Measurements from ENCODE around the gene POU2F1. TPM values are rescaled to one million over a fixed set of nuclear protein-coding genes. Genes with fewer than 3 reads are reported as not detected.

POU2F1 gene
- total and polyA plus RNA-seq, 2 donors (not counting 1 experiment from before 2014, with no cell fraction given), result 5.2 to 48.8 TPM

- H3K27ac ChIP-seq (ENCODE audit: low read length in 2 of 2), result no peak overlapping the region
- H3K36me3 ChIP-seq (replicated peaks in 1 of 2; ENCODE audit: control extremely low read depth in 1 of 2, control insufficient read depth in 1 of 2, extremely low read depth in 1 of 2, insufficient read depth in 2 of 2, low read length in 1 of 2), result no peaks in the 10 kb centered on the region
- H3K9ac ChIP-seq (ENCODE audit: low read length), result no peak overlapping the region
- H4K20me1 ChIP-seq (ENCODE audit: control insufficient read depth, insufficient read depth, low read length, poor library complexity, severe bottlenecking), result peaks cover 72% of the 10 kb centered on the region
- H3K4me1 ChIP-seq (ENCODE audit: control insufficient read depth in 2 of 2, insufficient read depth in 2 of 2, low read length in 2 of 2), result peaks cover 0 to 4% of the 10 kb centered on the region in 2 donors
- H3K27me3 ChIP-seq (replicated peaks in 1 of 4; ENCODE audit: control extremely low read depth in 1 of 4, control insufficient read depth in 3 of 4, insufficient read depth in 4 of 4, low read length in 3 of 4), result no peaks in the 10 kb centered on the region
- peaks cover 96% of the 10 kb centered on the region for H3K79me2 ChIP-seq (ENCODE audit: control insufficient read depth, insufficient read depth, low read length)
- TF ChIP-seq EZH2 (IDR thresholded peaks at IDR 0.05; ENCODE audit: borderline replicate concordance, insufficient read depth, low read depth, low read length, poor library complexity, severe bottlenecking) (no peak), CTCF (IDR thresholded peaks at IDR 0.05) (no peak)
- CTCF ChIA-PET, result no interaction called here
- Mint-ChIP-seq H3K4me3 (no peak overlapping the region), H3K27me3 (no peaks in the 10 kb centered on the region), H3K27ac (no peak overlapping the region), H3K9me3 (ENCODE audit: insufficient read depth) (peaks cover 3% of the 10 kb centered on the region), H3K4me1 (peaks cover 41% of the 10 kb centered on the region)
- H2AFZ ChIP-seq (ENCODE audit: insufficient read depth, low read depth, low read length, poor library complexity, severe bottlenecking), result no peak overlapping the region
- no peak overlapping the region for H3K4me2 ChIP-seq (replicated peaks; ENCODE audit: low read depth, low read length, poor library complexity, severe bottlenecking)
- 100% methylated on average over 1 of the region's 5 CpGs for WGBS (ENCODE audit: insufficient coverage)
- POLR2A ChIA-PET, result no interaction called here
- DNase-seq (no peak), ATAC-seq (ENCODE audit: low read depth) (no peak)
- no peak overlapping the region for H3K4me3 ChIP-seq (ENCODE audit: control extremely low read depth in 1 of 5, extremely low read depth in 1 of 5, insufficient read depth in 1 of 5, low read depth in 2 of 5, low read length in 4 of 5)
- peaks cover 0 to 7% (median 0%) of the 10 kb centered on the region in 3 donors for H3K9me3 ChIP-seq (ENCODE audit: control extremely low read depth in 1 of 3, control insufficient read depth in 2 of 3, insufficient read depth in 1 of 3, low read length in 2 of 3)
- intact Hi-C loops (cut with micrococcal nuclease), result no loop called here
Measured at GRCh38 chr1:167289966-167290365, 69.3 kb downstream of the POU2F1 start.

DNA sequence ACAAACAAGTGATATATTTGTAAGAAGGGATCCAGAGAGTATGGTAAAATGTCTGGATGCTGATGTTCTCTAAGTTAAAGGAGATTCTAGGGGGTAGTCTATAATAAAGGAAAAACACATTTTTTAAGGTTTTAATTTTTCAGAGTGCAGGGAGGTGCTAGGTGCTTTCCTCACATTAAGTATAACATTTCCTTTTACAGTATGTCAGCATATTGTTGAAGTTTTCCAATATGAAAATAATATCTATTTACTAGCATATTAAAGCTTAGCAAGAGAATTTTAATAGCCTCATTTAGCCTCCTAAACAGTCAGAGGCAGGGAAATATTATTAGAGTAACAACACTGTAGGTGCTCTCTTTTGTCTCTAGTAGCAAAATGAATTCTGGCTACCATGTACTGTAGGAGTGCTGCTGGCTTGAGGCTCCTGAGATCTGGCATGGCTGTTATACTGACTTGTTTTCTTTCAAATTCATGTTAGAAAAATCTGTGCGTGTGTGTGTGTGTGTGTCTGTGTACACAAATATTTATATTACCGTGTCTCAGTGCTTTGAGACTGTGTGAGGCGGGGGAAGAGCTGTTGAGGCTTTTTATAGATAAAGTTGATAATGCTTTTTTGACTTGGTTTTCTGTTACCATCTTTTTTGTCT, 71.0 kb downstream of the POU2F1 start:
- no CpG with 5 or more reads among the region's 3 CpGs for WGBS (ENCODE audit: insufficient coverage)
- Histone ChIP-seq H3K4me2 (replicated peaks; ENCODE audit: low read depth, low read length, poor library complexity, severe bottlenecking) (no peak overlapping the region), H4K20me1 (ENCODE audit: control insufficient read depth, insufficient read depth, low read length, poor library complexity, severe bottlenecking) (peaks cover 59% of the 10 kb centered on the region), H3K36me3 (replicated peaks in 1 of 2; ENCODE audit: control extremely low read depth in 1 of 2, control insufficient read depth in 1 of 2, extremely low read depth in 1 of 2, insufficient read depth in 2 of 2, low read length in 1 of 2) (no peaks in the 10 kb centered on the region), H3K27me3 (replicated peaks in 1 of 4; ENCODE audit: control extremely low read depth in 1 of 4, control insufficient read depth in 3 of 4, insufficient read depth in 4 of 4, low read length in 3 of 4) (no peaks in the 10 kb centered on the region), H3K4me1 (ENCODE audit: control insufficient read depth in 2 of 2, insufficient read depth in 2 of 2, low read length in 2 of 2) (peaks cover 0 to 4% of the 10 kb centered on the region in 2 donors), H3K79me2 (ENCODE audit: control insufficient read depth, insufficient read depth, low read length) (peaks cover 85% of the 10 kb centered on the region), H3K27ac (ENCODE audit: low read length in 2 of 2) (no peak overlapping the region), H2AFZ (ENCODE audit: insufficient read depth, low read depth, low read length, poor library complexity, severe bottlenecking) (no peak overlapping the region), H3K4me3 (ENCODE audit: control extremely low read depth in 1 of 5, extremely low read depth in 1 of 5, insufficient read depth in 1 of 5, low read depth in 2 of 5, low read length in 4 of 5) (no peak overlapping the region), H3K9ac (ENCODE audit: low read length) (no peak overlapping the region), H3K9me3 (ENCODE audit: control extremely low read depth in 1 of 3, control insufficient read depth in 2 of 3, insufficient read depth in 1 of 3, low read length in 2 of 3) (peaks cover 0 to 8% (median 0%) of the 10 kb centered on the region in 3 donors)
- Mint-ChIP-seq H3K4me1 (peaks cover 43% of the 10 kb centered on the region), H3K4me3 (no peak overlapping the region), H3K27ac (no peak overlapping the region), H3K9me3 (ENCODE audit: insufficient read depth) (peaks cover 3% of the 10 kb centered on the region), H3K27me3 (no peaks in the 10 kb centered on the region)
- ATAC-seq (ENCODE audit: low read depth) (no peak), DNase-seq (no peak)
- intact Hi-C loops (cut with micrococcal nuclease), result no loop called here
- TF ChIP-seq CTCF (IDR thresholded peaks at IDR 0.05) (no peak), EZH2 (IDR thresholded peaks at IDR 0.05; ENCODE audit: borderline replicate concordance, insufficient read depth, low read depth, low read length, poor library complexity, severe bottlenecking) (no peak)
- CTCF ChIA-PET, result no interaction called here
- POLR2A ChIA-PET, result no interaction called here
